Peyer's patch (tissue), 4 donors: ENCODE results near the gene FUOM.

Experiments
- CTCF ChIP-seq, 6 experiments: fragments of 450-650 bp in 4 of 6; fragments of 200-600 bp in 2 of 6; sonication (generic) in 1 of 6; IDR thresholded peaks; one replicate each; pipeline ENCODE4 v1.5.1; 2017 to 2019; ENCODE audit warnings: antibody characterized with exemption in 6 of 6, mild to moderate bottlenecking in 3 of 6, moderate library complexity in 1 of 6
- POLR2A ChIP-seq, 2 donors: fragments of 450-650 bp; IDR thresholded peaks; one replicate each; pipeline ENCODE4 v1.5.1; 2017; ENCODE audit warnings: antibody characterized with exemption in 2 of 2, mild to moderate bottlenecking in 2 of 2, moderate library complexity in 2 of 2

GRCh38 chr10:133368153-133368552, 10.3 kb upstream of the FUOM start:
- TF ChIP-seq POLR2A (IDR thresholded peaks at IDR 0.05) (no peak), CTCF (IDR thresholded peaks at IDR 0.05) (no peak)
